HG02678 (cell line): ENCODE measurements around the gene RFC3.
"Not testable (repeated sequence)": the region's sequence is repeated elsewhere in the genome, so short reads cannot be mapped to it uniquely, and the experiment has no call there.

Experiments
- ATAC-seq: cut with Tn5 transposase; IDR thresholded peaks from one replicate; pipeline ENCODE4 v1.9.1; 2021; ENCODE audit warnings: mild to moderate bottlenecking, moderate library complexity; ENCODE audit not compliant: unreplicated experiment

The RFC3 gene

GRCh38 chr13:33806470-33807248 is 11.3 kb upstream of the RFC3 start:
- no peak for ATAC-seq

- ATAC-seq, result not testable (repeated sequence)
Measured at GRCh38 chr13:33812829-33813228, 5.1 kb upstream of the RFC3 start.

- no peak for ATAC-seq
Measured at GRCh38 chr13:33815011-33815550, 2.9 kb upstream of the RFC3 start.

GRCh38 chr13:33816912-33817311 is 1.0 kb upstream of the RFC3 start:
- no peak for ATAC-seq

- ATAC-seq, result peak; percentile 18
Measured at GRCh38 chr13:33817513-33817900, 442 bp upstream of the RFC3 start.

- ATAC-seq, result no peak
Measured at GRCh38 chr13:33825083-33825482, 7.1 kb downstream of the RFC3 start.

GRCh38 chr13:33827139-33827538 is 9.2 kb downstream of the RFC3 start:
- no peak for ATAC-seq

GRCh38 chr13:33828431-33829129 is 10.6 kb downstream of the RFC3 start:
- ATAC-seq, result no peak

- ATAC-seq, result no peak
Measured at GRCh38 chr13:33832872-33833271, 14.9 kb downstream of the RFC3 start.

- no peak for ATAC-seq
Measured at GRCh38 chr13:33838647-33839046, 20.7 kb downstream of the RFC3 start.

GRCh38 chr13:33840402-33840801 is 22.5 kb downstream of the RFC3 start:
- no peak for ATAC-seq

- no peak for ATAC-seq
Measured at GRCh38 chr13:33842207-33842606, 24.3 kb downstream of the RFC3 start.

GRCh38 chr13:33842986-33843385 is 25.0 kb downstream of the RFC3 start:
- ATAC-seq, result no peak

GRCh38 chr13:33845572-33846302 is 27.8 kb downstream of the RFC3 start:
- no peak for ATAC-seq

- ATAC-seq, result no peak
Measured at GRCh38 chr13:33846303-33847062, 28.5 kb downstream of the RFC3 start.

- ATAC-seq, result no peak
Measured at GRCh38 chr13:33849211-33849610, 31.3 kb downstream of the RFC3 start.

- ATAC-seq, result no peak
Measured at GRCh38 chr13:33855371-33855895, 37.5 kb downstream of the RFC3 start.

- ATAC-seq, result no peak
Measured at GRCh38 chr13:33859691-33860303, 41.8 kb downstream of the RFC3 start.

GRCh38 chr13:33860526-33860925 is 42.6 kb downstream of the RFC3 start:
- ATAC-seq, result no peak

- ATAC-seq, result no peak
Measured at GRCh38 chr13:33862016-33862415, 44.1 kb downstream of the RFC3 start.
